HG03108 (cell line): ENCODE measurements around the gene ZNF536.

Experiments used
- ATAC-seq: cut with Tn5 transposase; IDR thresholded peaks from one replicate; pipeline ENCODE4 v1.9.1; 2021; ENCODE audit warnings: moderate library complexity; ENCODE audit not compliant: unreplicated experiment

The ZNF536 gene

DNA sequence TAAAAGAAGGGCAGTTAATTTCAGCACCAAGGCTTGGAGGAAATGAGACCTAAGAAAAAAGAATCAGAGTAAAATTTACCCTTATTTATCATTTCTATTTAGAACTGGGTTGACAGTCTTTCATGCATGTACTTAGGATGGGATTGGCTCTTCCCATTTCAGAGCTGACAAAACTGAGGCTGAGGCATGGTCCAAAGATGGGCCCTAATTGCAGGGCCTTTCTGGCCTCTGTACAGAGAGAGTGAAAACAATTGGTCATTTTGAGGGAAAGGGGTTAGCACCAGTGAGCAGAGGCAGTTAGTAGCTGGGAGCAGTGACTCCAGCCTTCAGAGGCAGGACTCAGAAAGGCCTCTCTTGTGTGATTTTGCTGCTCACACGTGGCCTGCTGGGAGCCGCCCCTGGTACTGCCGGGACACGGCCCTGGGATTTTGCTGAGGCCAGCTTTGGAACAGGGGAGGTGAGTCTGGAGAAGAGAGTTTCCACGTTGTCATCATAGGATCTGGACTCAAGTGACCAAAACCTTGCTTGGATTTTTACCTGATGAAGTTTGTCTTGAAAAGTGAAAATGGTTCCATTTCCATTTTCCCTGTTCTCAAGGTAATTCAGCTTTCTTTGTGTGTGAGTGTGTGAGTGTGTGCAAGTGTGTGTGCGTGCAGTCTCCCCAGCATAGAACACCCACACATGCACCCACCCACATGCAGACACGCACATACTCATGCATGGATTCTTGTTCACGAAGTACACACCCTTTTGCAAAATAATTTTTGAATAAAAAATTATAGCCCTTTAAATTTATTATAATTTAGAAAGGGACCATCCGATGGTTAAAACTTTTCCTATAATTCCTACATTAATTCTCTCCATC is at the start of gene ZNF536:
Gene ZNF536 (plus strand): TSS at position 425 of the 865 bp plus-strand sequence. CDS start 71,179 bp downstream, outside the sequence.
- no peak for ATAC-seq

GRCh38 chr19:30322641-30323320 is 49.4 kb upstream of the ZNF536 start:
- ATAC-seq: no peak

GRCh38 chr19:30323904-30324303 is 48.3 kb upstream of the ZNF536 start:
- ATAC-seq: no peak

GRCh38 chr19:30324982-30325381 is 47.2 kb upstream of the ZNF536 start:
- ATAC-seq: no peak

- no peak for ATAC-seq
Measured at GRCh38 chr19:30325676-30326392, 46.4 kb upstream of the ZNF536 start.

- ATAC-seq: no peak
Measured at GRCh38 chr19:30326393-30326710, 45.8 kb upstream of the ZNF536 start.

DNA sequence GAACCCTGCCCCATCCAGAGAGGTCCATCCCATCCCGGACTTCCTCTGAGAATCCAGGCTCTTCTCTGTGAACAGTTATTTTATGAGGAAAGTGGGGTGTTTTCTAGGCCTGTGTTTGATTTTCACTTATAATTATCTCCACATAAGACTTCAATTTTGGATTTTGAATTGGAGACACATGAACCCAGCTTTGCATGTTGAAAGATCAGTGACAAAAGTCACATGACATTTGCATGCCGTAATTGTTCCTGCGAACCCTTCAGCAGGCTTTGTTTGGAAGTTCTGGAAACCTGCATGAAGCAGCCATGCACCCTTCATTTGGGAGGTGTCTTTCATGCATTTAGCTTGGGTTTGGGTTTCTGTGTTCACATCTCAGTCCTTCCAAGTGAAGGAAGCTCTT is 44.9 kb upstream of the ZNF536 start:
- ATAC-seq: no peak

GRCh38 chr19:30328096-30328495 is 44.1 kb upstream of the ZNF536 start:
- no peak for ATAC-seq

GRCh38 chr19:30330266-30330665 is 41.9 kb upstream of the ZNF536 start:
- ATAC-seq: no peak

GRCh38 chr19:30332445-30333234 is 39.5 kb upstream of the ZNF536 start:
- ATAC-seq: no peak

DNA sequence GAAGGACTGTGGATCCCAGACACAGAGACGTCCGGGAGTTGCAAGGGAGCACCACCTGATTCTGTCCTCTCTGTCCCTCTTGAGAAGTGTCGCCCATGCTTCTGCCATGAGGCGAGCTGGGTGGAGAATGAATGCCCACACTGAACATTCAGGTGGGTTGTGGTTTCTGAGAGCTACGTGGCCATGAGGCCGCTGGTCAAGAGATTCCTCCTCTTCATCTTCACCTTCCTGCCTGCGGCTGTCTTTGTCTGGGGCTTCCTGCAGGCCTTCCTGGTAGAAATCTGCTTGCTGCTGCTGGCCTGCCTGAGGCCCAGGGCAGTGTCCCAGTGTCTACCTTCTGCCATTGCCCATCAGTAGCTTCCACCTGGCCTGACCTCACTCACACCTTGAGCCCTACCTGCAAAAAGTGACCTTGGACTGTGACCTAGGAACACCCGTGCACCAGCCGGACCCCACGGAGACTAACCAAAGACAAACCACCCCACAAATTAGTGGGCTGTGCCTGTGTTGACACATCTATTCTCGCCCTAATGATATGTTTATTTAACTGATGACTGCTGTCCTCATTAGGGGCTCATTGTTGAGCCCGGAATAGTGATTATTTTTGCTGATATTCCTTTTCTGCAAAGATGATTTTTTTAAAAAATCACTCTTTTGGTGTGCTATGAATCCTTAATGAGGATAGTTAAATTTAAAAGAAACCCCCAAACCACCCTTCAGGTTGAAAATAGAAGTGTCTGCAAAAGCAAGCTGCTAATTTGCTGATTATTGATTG is 38.7 kb upstream of the ZNF536 start:
- ATAC-seq: no peak

DNA sequence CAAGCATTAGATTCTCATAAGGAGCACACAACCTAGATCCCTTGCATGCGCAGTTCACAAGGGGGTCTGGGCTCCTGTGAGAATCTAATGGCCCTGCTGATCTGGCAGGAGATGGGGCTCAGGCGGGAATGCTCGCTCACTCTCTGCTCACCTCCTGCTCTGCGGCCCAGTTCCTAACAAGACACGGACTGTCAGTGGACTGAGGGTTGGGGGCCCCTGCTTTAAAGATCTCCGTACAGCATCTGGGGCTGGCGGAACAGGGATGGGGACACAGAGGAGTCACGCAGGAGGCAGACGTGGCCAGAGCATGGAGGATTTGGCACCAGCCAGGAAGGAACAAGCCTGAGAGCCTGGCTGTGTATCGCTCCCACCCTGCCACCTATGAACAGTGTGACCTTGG is 37.3 kb upstream of the ZNF536 start:
- no peak for ATAC-seq

- ATAC-seq: no peak
Measured at GRCh38 chr19:30335306-30335886, 36.8 kb upstream of the ZNF536 start.

DNA sequence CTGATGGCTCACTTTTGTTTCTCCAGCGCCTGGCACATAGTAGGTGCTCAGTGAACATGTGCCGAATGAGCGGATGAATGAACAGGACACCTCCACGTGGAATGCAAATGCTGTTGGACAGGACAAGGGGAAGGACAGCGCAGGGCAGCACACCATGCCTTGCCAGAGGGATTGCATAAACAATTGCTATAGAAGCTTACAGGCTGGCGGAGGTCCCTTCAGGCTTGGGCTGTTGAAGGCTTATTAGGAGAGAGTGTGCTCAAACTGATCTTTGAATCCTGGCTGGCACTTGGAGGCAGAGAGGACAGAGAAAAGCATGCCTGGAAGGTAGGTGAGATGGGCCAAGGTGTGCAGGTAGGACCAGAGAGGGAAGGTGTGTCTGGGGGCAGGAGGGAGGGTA is 35.9 kb upstream of the ZNF536 start:
- ATAC-seq: no peak

DNA sequence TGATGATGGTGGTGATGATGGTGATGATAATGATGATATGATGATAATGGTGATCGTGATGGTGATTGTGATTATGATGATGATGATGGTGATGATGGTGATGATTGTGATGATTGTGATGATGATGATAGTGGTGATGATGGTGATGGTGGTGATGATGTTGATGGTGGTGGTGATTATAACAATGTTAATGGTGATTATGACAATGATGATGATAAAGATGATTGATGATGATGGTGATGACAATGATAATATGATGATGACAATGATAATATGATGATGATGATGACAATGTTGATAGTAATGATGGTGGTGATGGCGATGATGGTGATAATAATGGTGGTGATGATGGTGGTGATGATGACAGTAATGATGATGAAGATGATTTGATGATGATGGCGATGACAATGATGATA is 34.1 kb upstream of the ZNF536 start:
- no peak for ATAC-seq

DNA sequence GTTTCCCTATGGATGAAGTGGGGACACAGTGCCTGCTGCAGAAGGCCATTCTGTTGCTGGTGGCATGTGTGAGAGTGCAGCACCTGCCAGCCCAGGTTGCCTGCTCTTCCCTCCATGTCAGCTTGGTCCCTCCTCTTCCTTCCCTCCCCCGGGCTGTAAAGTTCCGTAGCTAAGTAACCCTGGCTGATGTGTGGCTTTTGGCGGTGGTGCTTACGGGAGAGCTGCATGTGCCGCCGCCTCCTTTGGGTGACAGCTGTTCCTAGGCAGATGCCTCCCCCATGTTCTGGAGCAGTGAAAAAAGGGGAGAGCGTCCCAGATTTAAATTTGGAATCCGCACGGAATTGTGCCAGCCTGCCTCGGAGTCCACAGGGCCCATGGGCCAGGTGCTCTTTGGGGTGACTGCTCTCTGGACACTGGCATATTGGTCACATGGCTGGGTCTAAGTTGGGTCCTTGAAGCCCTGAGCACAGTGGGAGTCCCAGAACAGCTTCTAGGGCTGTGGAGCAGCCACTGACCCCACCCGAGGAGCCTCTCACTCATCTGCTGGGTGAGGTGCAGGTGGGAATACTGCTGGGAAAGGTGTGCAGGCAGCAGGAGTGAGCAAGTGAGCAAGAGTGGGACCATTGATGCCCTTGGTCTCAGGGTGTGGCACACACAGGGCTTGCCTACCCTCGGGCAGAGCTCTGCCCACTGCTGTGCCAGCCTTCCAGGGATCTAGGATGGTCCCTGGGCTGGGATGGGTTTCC is 33.1 kb upstream of the ZNF536 start:
- no peak for ATAC-seq

GRCh38 chr19:30339624-30340525 is 32.3 kb upstream of the ZNF536 start:
- no peak for ATAC-seq
